ENCODE measurements around the gene TLE1. TPM values are rescaled to one million over a fixed set of nuclear protein-coding genes. Genes with fewer than 3 reads are reported as not detected.

Gene TLE1
- total RNA-seq, 1 donor from 2014 or later = 56.6 TPM

GRCh38 chr9:81539317-81539716 lies 150.0 kb downstream of the TLE1 start:
- intact Hi-C loops (cut with DNase I) = no loop called here
- no peak for DNase-seq (ENCODE audit: low spot score)
- ATAC-seq = no peak

- DNase-seq (ENCODE audit: low spot score) (no peak), ATAC-seq (no peak)
- intact Hi-C loops (cut with DNase I) = no loop called here
Measured at GRCh38 chr9:81538890-81539289, 150.5 kb downstream of the TLE1 start.

GRCh38 chr9:81537964-81538363 lies 151.4 kb downstream of the TLE1 start:
- ATAC-seq (no peak), DNase-seq (ENCODE audit: low spot score) (no peak)
- intact Hi-C loops (cut with DNase I) = no loop called here

GRCh38 chr9:81536242-81537025 lies 152.9 kb downstream of the TLE1 start:
- no peak for DNase-seq (ENCODE audit: low spot score)
- ATAC-seq = no peak
- intact Hi-C loops (cut with DNase I) = no loop called here

- no peak for DNase-seq (ENCODE audit: low spot score)
- ATAC-seq = no peak
- intact Hi-C loops (cut with DNase I) = no loop called here
Measured at GRCh38 chr9:81535542-81536241, 153.7 kb downstream of the TLE1 start.

GRCh38 chr9:81534138-81534875 lies 155.0 kb downstream of the TLE1 start:
- DNase-seq (ENCODE audit: low spot score) (no peak), ATAC-seq (no peak)
- intact Hi-C loops (cut with DNase I) = no loop called here

Other genes with a start within 250 kb of the TLE1 start
- gene SPATA31D4, start 238.9 kb upstream of the TLE1 start, total RNA-seq = not detected